H1 (cell line): ENCODE data around the gene TEX9. TPM values are rescaled to one million over a fixed set of nuclear protein-coding genes. Genes with fewer than 3 reads are reported as not detected.

Source experiments
- CTCF ChIA-PET: fragments of 300-600 bp; sonication (Branson Sonifier 250); formaldehyde crosslinking; loops from one replicate; lab custom pipeline; 2021; ENCODE audit not compliant: partially characterized antibody; lab: Charles Lee
- POLR2A ChIA-PET: fragments of 300-600 bp; sonication (Branson Sonifier 250); formaldehyde crosslinking; loops from one replicate; lab custom pipeline; 2021; ENCODE audit warnings: inconsistent platforms; ENCODE audit not compliant: partially characterized antibody; lab: Charles Lee
- DNase-seq, 2 experiments: peaks; one replicate each; pipeline versions ENCODE4 v3.0.0 to v3.0.0-alpha.2; 2010 to 2022; ENCODE audit warnings: low spot score in 2 of 2, low read depth in 1 of 2, mixed read lengths in 1 of 2
- FAIRE-seq: peaks from 2 replicates; lab custom pipeline; 2011; peaks lifted over from hg19 to GRCh38; lab: Jason Lieb, UNC
- H2AFZ ChIP-seq: 2 replicates; pipeline ENCODE4 v1.8.1; 2012; ENCODE audit warnings: low read length, inconsistent platforms
- H2AK5ac ChIP-seq: 2 replicates; pipeline ENCODE4 v1.6.1; 2013; ENCODE audit warnings: low read depth, low read length
- H2BK120ac ChIP-seq: replicated peaks from 2 replicates; pipeline ENCODE3; 2013; ENCODE audit warnings: low read depth, low read length, inconsistent platforms
- H2BK12ac ChIP-seq: 2 replicates; pipeline ENCODE4 v1.6.1; 2013; ENCODE audit warnings: low read depth, low read length
- H2BK15ac ChIP-seq: 2 replicates; pipeline ENCODE4 v1.6.1; 2013; ENCODE audit warnings: low read length
- H2BK20ac ChIP-seq: 2 replicates; pipeline ENCODE4 v1.6.1; 2013; ENCODE audit warnings: low read length
- H2BK5ac ChIP-seq: 2 replicates; pipeline ENCODE4 v1.6.1; 2013; ENCODE audit warnings: low read depth, low read length
- H3K14ac ChIP-seq: 2 replicates; pipeline ENCODE4 v1.6.1; 2013; ENCODE audit warnings: inconsistent platforms; ENCODE audit not compliant: insufficient read length
- H3K18ac ChIP-seq: 2 replicates; pipeline ENCODE4 v1.6.1; 2013; ENCODE audit warnings: low read length; ENCODE audit errors: extremely low read depth
- H3K23ac ChIP-seq: 2 replicates; pipeline ENCODE4 v1.6.1; 2013; ENCODE audit warnings: inconsistent platforms; ENCODE audit not compliant: insufficient read length
- H3K23me2 ChIP-seq: 2 replicates; pipeline ENCODE4 v1.6.1; 2013; ENCODE audit warnings: low read depth, low read length
- H3K27ac ChIP-seq: 2 replicates; pipeline ENCODE4 v1.6.1; 2011; ENCODE audit warnings: low read depth, low read length, inconsistent platforms
- H3K27me3 ChIP-seq, 4 experiments: replicated peaks in 1 of 4; 1 replicate in 1 of 4; 2 replicates in 3 of 4; pipeline versions ENCODE4 v1.6.1 to v1.8.1; 2011 to 2013; ENCODE audit warnings: low read length in 3 of 4, mild to moderate bottlenecking in 3 of 4, inconsistent platforms in 2 of 4, mixed read lengths in 2 of 4, moderate library complexity in 1 of 4; ENCODE audit not compliant: control insufficient read depth in 3 of 4, insufficient read depth in 3 of 4; ENCODE audit errors: extremely low read depth in 1 of 4
- H3K36me3 ChIP-seq, 4 experiments: 2 replicates each; pipeline versions ENCODE4 v1.6.1 to v1.8.1; 2011 to 2013; ENCODE audit warnings: mild to moderate bottlenecking in 4 of 4, low read length in 3 of 4, moderate library complexity in 2 of 4, control low read depth in 1 of 4, inconsistent platforms in 1 of 4; ENCODE audit not compliant: insufficient read depth in 4 of 4, control insufficient read depth in 2 of 4
- H3K4ac ChIP-seq: replicated peaks from 2 replicates; pipeline ENCODE3; 2013; ENCODE audit warnings: low read length, low read depth, mixed read lengths, inconsistent platforms; ENCODE audit not compliant: insufficient read length
- H3K4me1 ChIP-seq, 4 experiments: replicated peaks in 1 of 4; 1 replicate in 1 of 4; 2 replicates in 3 of 4; pipeline versions ENCODE4 v1.6.1 to v1.8.1; 2011 to 2013; ENCODE audit warnings: low read length in 3 of 4, inconsistent platforms in 2 of 4, mixed read lengths in 1 of 4; ENCODE audit not compliant: insufficient read depth in 4 of 4, control insufficient read depth in 3 of 4
- H3K4me2 ChIP-seq, 2 experiments: 2 replicates each; pipeline versions ENCODE4 v1.6.1 to v1.8.1; 2011 to 2013; ENCODE audit warnings: low read depth in 2 of 2, low read length in 2 of 2, control low read depth in 1 of 2, inconsistent platforms in 1 of 2, mild to moderate bottlenecking in 1 of 2; ENCODE audit not compliant: insufficient read depth in 1 of 2
- H3K4me3 ChIP-seq, 4 experiments: fragments of 200-600, 300-600 bp in 1 of 4; sonication (generic), shearing (Covaris generic), sonication (Bioruptor Twin) in 1 of 4; 2 replicates each; pipeline versions ENCODE4 v1.5.1 to v1.8.1; 2011 to 2016; ENCODE audit warnings: low read length in 4 of 4, low read depth in 3 of 4, control low read depth in 2 of 4, inconsistent platforms in 2 of 4, mild to moderate bottlenecking in 2 of 4, mixed read lengths in 1 of 4, moderate library complexity in 1 of 4; ENCODE audit not compliant: insufficient read depth in 2 of 4; ENCODE audit errors: extremely low read depth in 1 of 4
- H3K56ac ChIP-seq: replicated peaks from 2 replicates; pipeline ENCODE3; 2013; ENCODE audit warnings: low read depth, mild to moderate bottlenecking, mixed read lengths, low read length, inconsistent platforms; ENCODE audit not compliant: insufficient read length
- H3K79me1 ChIP-seq: 2 replicates; pipeline ENCODE4 v1.6.1; 2013; ENCODE audit warnings: low read depth, low read length, control low read depth
- H3K79me2 ChIP-seq, 2 experiments: 2 replicates each; pipeline versions ENCODE4 v1.6.1 to v1.8.1; 2012 to 2013; ENCODE audit warnings: low read length in 2 of 2, mild to moderate bottlenecking in 2 of 2, inconsistent platforms in 1 of 2; ENCODE audit not compliant: insufficient read depth in 2 of 2, control insufficient read depth in 1 of 2
- H3K9ac ChIP-seq, 4 experiments: replicated peaks in 1 of 4; 1 replicate in 1 of 4; 2 replicates in 3 of 4; pipeline versions ENCODE4 v1.6.1 to v1.8.1; 2011 to 2013; ENCODE audit warnings: low read depth in 3 of 4, low read length in 3 of 4, control low read depth in 2 of 4, mild to moderate bottlenecking in 2 of 4, moderate library complexity in 2 of 4, inconsistent platforms in 1 of 4; ENCODE audit errors: extremely low read depth in 1 of 4
- H3K9me3 ChIP-seq, 2 experiments: 2 replicates each; pipeline versions ENCODE4 v1.6.1 to v1.8.1; 2012 to 2013; ENCODE audit warnings: mild to moderate bottlenecking in 2 of 2, moderate library complexity in 2 of 2, control low read depth in 1 of 2, inconsistent platforms in 1 of 2, low read depth in 1 of 2, low read length in 1 of 2, mixed read lengths in 1 of 2; ENCODE audit not compliant: insufficient read depth in 2 of 2
- H4K20me1 ChIP-seq, 2 experiments: replicated peaks in 1 of 2; 2 replicates each; pipeline versions ENCODE3 to v1.8.1; 2011 to 2013; ENCODE audit warnings: inconsistent platforms in 2 of 2, low read length in 2 of 2, mild to moderate bottlenecking in 1 of 2; ENCODE audit not compliant: insufficient read depth in 2 of 2, control insufficient read depth in 1 of 2
- H4K5ac ChIP-seq: 2 replicates; pipeline ENCODE4 v1.6.1; 2013; ENCODE audit warnings: low read length, low read depth, mixed read lengths, inconsistent platforms; ENCODE audit not compliant: insufficient read length
- H4K8ac ChIP-seq: 2 replicates; pipeline ENCODE4 v1.8.0; 2013; ENCODE audit warnings: mild to moderate bottlenecking, moderate library complexity, low read length, inconsistent platforms; ENCODE audit not compliant: insufficient read depth; ENCODE audit errors: extremely low read depth
- H4K91ac ChIP-seq: replicated peaks from 2 replicates; pipeline ENCODE3; 2013; ENCODE audit warnings: low read length, mixed read lengths, inconsistent platforms; ENCODE audit not compliant: insufficient read length
- CHD1 ChIP-seq: IDR thresholded peaks from 2 replicates; pipeline ENCODE4 v1.6.1; 2012; ENCODE audit warnings: low read depth, low read length, improper control_type of control experiment
- CTCF ChIP-seq, 3 experiments: IDR thresholded peaks; 1 replicate in 2 of 3; 2 replicates in 1 of 3; pipeline versions ENCODE4 v1.5.1 to v1.6.1; 2011; ENCODE audit warnings: low read length in 3 of 3, mild to moderate bottlenecking in 3 of 3, inconsistent platforms in 2 of 3, low read depth in 1 of 3, moderate library complexity in 1 of 3; ENCODE audit not compliant: insufficient read depth in 1 of 3; ENCODE audit errors: control extremely low read depth in 1 of 3
- GABPA ChIP-seq: IDR thresholded peaks from 2 replicates; pipeline ENCODE4 v1.6.1; 2011; ENCODE audit warnings: mild to moderate bottlenecking, low read length, moderate library complexity, borderline replicate concordance; ENCODE audit not compliant: insufficient read depth
- HDAC2 ChIP-seq, 2 experiments: fragments of 300-600 bp in 1 of 2; sonication (generic) in 1 of 2; IDR thresholded peaks; 2 replicates each; pipeline ENCODE4 v1.6.1; 2011 to 2012; ENCODE audit warnings: low read depth in 2 of 2, low read length in 2 of 2, mild to moderate bottlenecking in 2 of 2, moderate library complexity in 2 of 2, borderline replicate concordance in 1 of 2, inconsistent platforms in 1 of 2
- KDM1A ChIP-seq: fragments of 200-600, 300-600 bp; sonication (generic); IDR thresholded peaks from 2 replicates; pipeline ENCODE4 v1.7.1; 2016; ENCODE audit warnings: mild to moderate bottlenecking, low read length, borderline replicate concordance
- KDM4A ChIP-seq: IDR thresholded peaks from one replicate; pipeline ENCODE4 v1.7.1; 2012; ENCODE audit warnings: low read depth, mild to moderate bottlenecking, moderate library complexity, low read length, inconsistent platforms; ENCODE audit not compliant: severe bottlenecking
- NRF1 ChIP-seq: IDR thresholded peaks from 2 replicates; pipeline ENCODE4 v1.6.1; 2011; ENCODE audit warnings: mild to moderate bottlenecking, low read depth, low read length, improper control_type of control experiment
- POLR2AphosphoS5 ChIP-seq: IDR thresholded peaks from 2 replicates; pipeline ENCODE4 v1.6.1; 2011; ENCODE audit warnings: low read depth, low read length
- POU5F1 ChIP-seq: IDR thresholded peaks from 2 replicates; pipeline ENCODE4 v1.6.1; 2011; ENCODE audit warnings: low read depth, mild to moderate bottlenecking, low read length, moderate library complexity
- SIRT6 ChIP-seq: IDR thresholded peaks from one replicate; pipeline ENCODE4 v1.7.1; 2012; ENCODE audit warnings: low read length, inconsistent platforms
- SIX5 ChIP-seq: IDR thresholded peaks from 2 replicates; pipeline ENCODE4 v1.6.1; 2011; ENCODE audit warnings: mild to moderate bottlenecking, low read depth, low read length
- TEAD4 ChIP-seq: IDR thresholded peaks from 2 replicates; pipeline ENCODE4 v1.6.1; 2012; ENCODE audit warnings: low read depth, low read length, inconsistent platforms, mixed read lengths
- WGBS, 2 experiments: shearing (Covaris generic) in 1 of 2; methylation state at CpG; one replicate each; pipeline versions ENCODE4 v1.1.6 to v1.1.7; 2013 to 2015; ENCODE audit warnings: low lambda C conversion rate in 2 of 2, mixed read lengths in 2 of 2, inconsistent platforms in 1 of 2, low coverage in 1 of 2, missing lambda C conversion rate in 1 of 2; ENCODE audit not compliant: insufficient replicate concordance in 2 of 2, insufficient coverage in 1 of 2, insufficient read length in 1 of 2; ENCODE audit errors: extremely low coverage in 1 of 2, missing lambda C conversion rate in 1 of 2; 5-methylcytosine and 5-hydroxymethylcytosine counted together
- polyA plus RNA-seq, 7 experiments: library from polyadenylated mRNA; depleted of rRNA in 3 of 7; stranded (reverse) in 5 of 7; unstranded in 2 of 7; fragments of >200 nt in 5 of 7; fragments of 200-250 nt in 2 of 7; gene quantifications; 1 replicate in 5 of 7; 2 replicates in 1 of 7; 4 replicates in 1 of 7; pipeline versions ENCODE4 v1.2.1 to v1.2.3, GENCODE V29; 2011 to 2013; ENCODE audit warnings: missing spikeins in 2 of 7, mixed read lengths in 2 of 7
- total RNA-seq: library from RNA; stranded (reverse); fragmentation: NEBNext Ultra II Directional; extraction: Animal tissue kit (Norgen Biotek cat#: 25700); gene quantifications from 2 replicates; pipeline ENCODE4 v1.2.1, GENCODE V29; 2021

The TEX9 gene
- total and polyA plus RNA-seq, 2 of the 8 experiments (the other 6 are each of a cell fraction or from before 2014, with no cell fraction given) = 3.4 to 12.3 TPM

GRCh38 chr15:56385908-56386307, 20.7 kb downstream of the TEX9 start:
- POLR2A ChIA-PET = no interaction called here
- TF ChIP-seq SIX5 (no peak), SIRT6 (no peak), GABPA (no peak), POLR2AphosphoS5 (no peak), NRF1 (no peak), POU5F1 (no peak), KDM1A (no peak), TEAD4 (no peak), KDM4A (no peak), HDAC2 (IDR thresholded peaks at IDR 0.05; ENCODE audit: borderline replicate concordance in 1 of 2, low read depth in 2 of 2, low read length in 2 of 2) (no peak), CTCF (IDR thresholded peaks at IDR 0.05; ENCODE audit: control extremely low read depth in 1 of 3, insufficient read depth in 1 of 3, low read depth in 1 of 3, low read length in 3 of 3) (no peak), CHD1 (no peak)

More at GRCh38 chr15:56385908-56386307, 20.7 kb downstream of the TEX9 start:
- CTCF ChIA-PET = interaction anchor here (1.1 kb wide), 1 partner anchor 141 kb away, joined by 3 read pairs; no protein-coding TSS in a partner anchor
- Histone ChIP-seq H3K56ac (no peak overlapping the region), H3K9ac (no peak overlapping the region), H3K4me3 (no peak overlapping the region), H3K14ac (no peak overlapping the region), H4K91ac (no peak overlapping the region), H3K79me2 (no peaks in the 10 kb centered on the region), H2BK15ac (no peak overlapping the region), H2AFZ (no peak overlapping the region), H3K36me3 (no peaks in the 10 kb centered on the region), H3K4ac (no peak overlapping the region), H2BK12ac (no peak overlapping the region), H2BK120ac (no peak overlapping the region), H4K20me1 (no peaks in the 10 kb centered on the region), H4K8ac (no peak overlapping the region), H3K9me3 (no peaks in the 10 kb centered on the region), H3K79me1 (peaks cover 3% of the 10 kb centered on the region; the same call in 1 of the 2 replicates), H4K5ac (no peak overlapping the region), H3K27me3 (no peaks in the 10 kb centered on the region), H2BK20ac (no peak overlapping the region), H3K27ac (no peak overlapping the region), H3K23ac (no peak overlapping the region), H2BK5ac (no peak overlapping the region), H3K18ac (no peak overlapping the region), H3K4me1 (no peaks in the 10 kb centered on the region), H3K4me2 (no peak overlapping the region), H2AK5ac (no peak overlapping the region), H3K23me2 (no peaks in the 10 kb centered on the region)
- 84% methylated on average over 3 of the region's 3 CpGs; no CpG with 5 or more reads in 1 of the 2 experiments for WGBS, 2 experiments
- no peak for DNase-seq
- no peak for FAIRE-seq
